Breast epithelium (tissue), 3 donors: ENCODE data around the gene PTTG1IP.

ENCODE experiments used
- POLR2A ChIP-seq: fragments of 450-650 bp; IDR thresholded peaks from one replicate; pipeline ENCODE4 v1.6.1; 2016; ENCODE audit warnings: antibody characterized with exemption, mild to moderate bottlenecking, moderate library complexity
- POLR2AphosphoS5 ChIP-seq, 3 donors: sonication (generic); formaldehyde crosslinking; IDR thresholded peaks; one replicate each; pipeline ENCODE4 v1.6.1; 2017; ENCODE audit warnings: antibody characterized with exemption in 3 of 3
- TF ChIP-seq, protein P1 (sequence below), 3 donors: fragments of 450-650 bp; IDR thresholded peaks; one replicate each; pipeline ENCODE4 v1.5.1; 2016 to 2017; ENCODE audit warnings: antibody characterized with exemption in 3 of 3, mild to moderate bottlenecking in 3 of 3, moderate library complexity in 3 of 3

DNA sequence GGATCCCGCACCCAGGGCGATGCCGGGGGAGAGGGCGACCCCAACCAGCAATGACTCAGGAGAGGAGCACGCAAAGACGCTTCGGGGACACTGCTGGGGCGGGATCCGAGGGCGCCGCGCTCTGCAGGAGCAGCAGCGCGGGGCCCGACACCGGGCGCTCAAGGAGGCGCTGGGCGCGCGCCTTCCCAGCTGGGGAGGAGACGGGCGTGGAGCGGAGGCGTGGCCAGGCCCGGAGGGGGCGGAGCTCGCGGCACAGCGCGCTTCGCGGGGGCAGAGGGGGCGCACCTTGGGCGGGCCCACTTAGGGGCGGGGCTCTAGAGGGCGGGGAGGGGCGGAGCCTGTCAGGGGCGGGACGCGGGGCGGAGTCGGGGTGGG lies 56.0 kb downstream of the PTTG1IP start:
- TF ChIP-seq, protein P1, sequence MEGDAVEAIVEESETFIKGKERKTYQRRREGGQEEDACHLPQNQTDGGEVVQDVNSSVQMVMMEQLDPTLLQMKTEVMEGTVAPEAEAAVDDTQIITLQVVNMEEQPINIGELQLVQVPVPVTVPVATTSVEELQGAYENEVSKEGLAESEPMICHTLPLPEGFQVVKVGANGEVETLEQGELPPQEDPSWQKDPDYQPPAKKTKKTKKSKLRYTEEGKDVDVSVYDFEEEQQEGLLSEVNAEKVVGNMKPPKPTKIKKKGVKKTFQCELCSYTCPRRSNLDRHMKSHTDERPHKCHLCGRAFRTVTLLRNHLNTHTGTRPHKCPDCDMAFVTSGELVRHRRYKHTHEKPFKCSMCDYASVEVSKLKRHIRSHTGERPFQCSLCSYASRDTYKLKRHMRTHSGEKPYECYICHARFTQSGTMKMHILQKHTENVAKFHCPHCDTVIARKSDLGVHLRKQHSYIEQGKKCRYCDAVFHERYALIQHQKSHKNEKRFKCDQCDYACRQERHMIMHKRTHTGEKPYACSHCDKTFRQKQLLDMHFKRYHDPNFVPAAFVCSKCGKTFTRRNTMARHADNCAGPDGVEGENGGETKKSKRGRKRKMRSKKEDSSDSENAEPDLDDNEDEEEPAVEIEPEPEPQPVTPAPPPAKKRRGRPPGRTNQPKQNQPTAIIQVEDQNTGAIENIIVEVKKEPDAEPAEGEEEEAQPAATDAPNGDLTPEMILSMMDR (IDR thresholded peaks at IDR 0.05), result no peak
- TF ChIP-seq POLR2A, result no peak
- TF ChIP-seq POLR2AphosphoS5 (IDR thresholded peaks at IDR 0.05), result no peak
